ENCODE measurements around the gene CAPRIN2.

GRCh38 chr12:30732954-30733637, 21.7 kb downstream of the CAPRIN2 start:
- TF ChIP-seq POLR2A (IDR thresholded peaks at IDR 0.05; ENCODE audit: control extremely low read depth in 1 of 2, low read depth in 2 of 2, low read length in 2 of 2) (no peak), BCL11A (IDR thresholded peaks at IDR 0.05; ENCODE audit: low read depth in 2 of 2, low read length in 2 of 2) (no peak), CBX5 (IDR thresholded peaks at IDR 0.05; ENCODE audit: low read depth, low read length) (no peak), CBX8 (IDR thresholded peaks at IDR 0.05; ENCODE audit: borderline replicate concordance, low read depth, low read length) (no peak), NRF1 (IDR thresholded peaks at IDR 0.05; ENCODE audit: low read depth, low read length) (no peak), CTCF (IDR thresholded peaks at IDR 0.05; ENCODE audit: control extremely low read depth in 1 of 3, insufficient read depth in 1 of 3, low read depth in 1 of 3, low read length in 3 of 3) (no peak), JUND (IDR thresholded peaks at IDR 0.05; ENCODE audit: low read length) (no peak)

Data from H1 (cell line).